ENCODE data around the gene APMAP. TPM values are rescaled to one million over a fixed set of nuclear protein-coding genes. Genes with fewer than 3 reads are reported as not detected.

The APMAP gene
- total RNA-seq, 1 experiment from 2014 or later = 75.3 TPM

GRCh38 chr20:24994186-24994465 is 1.6 kb upstream of the APMAP start:
- H3K4me3 Mint-ChIP-seq (ENCODE audit: unreplicated experiment) = peak overlapping the region; percentile 97
- intact Hi-C loops (cut with micrococcal nuclease) = loop anchor here (1.0 to 2.0 kb wide), 2 partner anchors 253 to 405 kb away; no protein-coding TSS in a partner anchor
- peaks cover 64% of the 10 kb centered on the region for H3K4me1 Mint-ChIP-seq (ENCODE audit: insufficient read depth, unreplicated experiment)
- CTCF ChIA-PET = interaction anchor here (0.6 to 8.7 kb wide), 69 partner anchors 10 to 1655 kb away, joined by 3 to 500 read pairs (median 5); partner anchors contain the start of genes ACSS1 and GINS1
- H3K27ac Mint-ChIP-seq (ENCODE audit: low read depth, unreplicated experiment) = no peak overlapping the region
- H3K27me3 Mint-ChIP-seq (ENCODE audit: insufficient read depth, unreplicated experiment) = peaks cover 11% of the 10 kb centered on the region
- POLR2A ChIA-PET = interaction anchor here (0.7 to 7.5 kb wide), 23 partner anchors 10 to 490 kb away, joined by 3 to 152 read pairs (median 4); partner anchors contain the start of genes ENTPD6, GINS1 and PYGB
- peaks cover 10% of the 10 kb centered on the region for H3K36me3 Mint-ChIP-seq (ENCODE audit: insufficient read depth, unreplicated experiment)
- no peak for TF ChIP-seq CTCF (IDR thresholded peaks at IDR 0.05; ENCODE audit: unreplicated experiment)
- no peak for DNase-seq (ENCODE audit: unreplicated experiment)
- BruUV-seq (replicated peaks) = no TSS peak
- no peaks in the 10 kb centered on the region for H3K9me3 Mint-ChIP-seq (ENCODE audit: unreplicated experiment)

- TF ChIP-seq CTCF (IDR thresholded peaks at IDR 0.05; ENCODE audit: unreplicated experiment) = peak; percentile 42
- BruUV-seq (replicated peaks) = no TSS peak
- H3K36me3 Mint-ChIP-seq (ENCODE audit: insufficient read depth, unreplicated experiment) = peaks cover 10% of the 10 kb centered on the region
- H3K9me3 Mint-ChIP-seq (ENCODE audit: unreplicated experiment) = no peaks in the 10 kb centered on the region
- H3K4me1 Mint-ChIP-seq (ENCODE audit: insufficient read depth, unreplicated experiment) = peaks cover 61% of the 10 kb centered on the region
- POLR2A ChIA-PET = interaction anchor here (0.6 to 7.5 kb wide), 43 partner anchors 10 to 1356 kb away, joined by 3 to 152 read pairs (median 4); partner anchors contain the start of genes ENTPD6, GINS1 and PYGB
- intact Hi-C loops (cut with micrococcal nuclease) = loop anchor here (1.0 to 2.0 kb wide), 2 partner anchors 253 to 406 kb away; no protein-coding TSS in a partner anchor
- CTCF ChIA-PET = interaction anchor here (0.6 to 8.7 kb wide), 67 partner anchors 9 to 1654 kb away, joined by 3 to 500 read pairs (median 5); partner anchors contain the start of genes ACSS1 and GINS1
- H3K4me3 Mint-ChIP-seq (ENCODE audit: unreplicated experiment) = peak overlapping the region; percentile 97
- peaks cover 6% of the 10 kb centered on the region for H3K27me3 Mint-ChIP-seq (ENCODE audit: insufficient read depth, unreplicated experiment)
- peak; percentile 52 for DNase-seq (ENCODE audit: unreplicated experiment)
- peak overlapping the region; percentile 97 for H3K27ac Mint-ChIP-seq (ENCODE audit: low read depth, unreplicated experiment)
Observed at GRCh38 chr20:24993337-24994185, 1.0 kb upstream of the APMAP start.

- TF ChIP-seq CTCF (IDR thresholded peaks at IDR 0.05; ENCODE audit: unreplicated experiment) = no peak
- CTCF ChIA-PET = interaction anchor here (0.6 to 2.8 kb wide), 4 partner anchors 243 to 415 kb away, joined by 3 to 18 read pairs (median 3); partner anchors contain the start of gene GINS1
- Mint-ChIP-seq H3K4me1 (ENCODE audit: insufficient read depth, unreplicated experiment) (peaks cover 63% of the 10 kb centered on the region), H3K27me3 (ENCODE audit: insufficient read depth, unreplicated experiment) (no peaks in the 10 kb centered on the region), H3K27ac (ENCODE audit: low read depth, unreplicated experiment) (peak overlapping the region; percentile 97), H3K36me3 (ENCODE audit: insufficient read depth, unreplicated experiment) (peaks cover 10% of the 10 kb centered on the region), H3K9me3 (ENCODE audit: unreplicated experiment) (no peaks in the 10 kb centered on the region), H3K4me3 (ENCODE audit: unreplicated experiment) (peak overlapping the region; percentile 97)
- intact Hi-C loops (cut with micrococcal nuclease) = no loop called here
- no TSS peak for BruUV-seq (replicated peaks)
- POLR2A ChIA-PET = interaction anchor here (0.5 to 7.5 kb wide), 23 partner anchors 9 to 1110 kb away, joined by 3 to 152 read pairs (median 6); partner anchors contain the start of genes GINS1 and PYGB
- no peak for DNase-seq (ENCODE audit: unreplicated experiment)
Observed at GRCh38 chr20:24991897-24992486, 559 bp downstream of the APMAP start.

GRCh38 chr20:24990810-24991252 is 1.7 kb downstream of the APMAP start:
- H3K27ac Mint-ChIP-seq (ENCODE audit: low read depth, unreplicated experiment) = peak overlapping the region; percentile 41

More at GRCh38 chr20:24990810-24991252, 1.7 kb downstream of the APMAP start:
- peaks cover 11% of the 10 kb centered on the region for H3K36me3 Mint-ChIP-seq (ENCODE audit: insufficient read depth, unreplicated experiment)
- peaks cover 53% of the 10 kb centered on the region for H3K4me1 Mint-ChIP-seq (ENCODE audit: insufficient read depth, unreplicated experiment)
- peak; percentile 35 for DNase-seq (ENCODE audit: unreplicated experiment)
- POLR2A ChIA-PET = interaction anchor here (0.6 to 7.5 kb wide), 10 partner anchors 32 to 414 kb away, joined by 3 to 152 read pairs (median 4); partner anchors contain the start of gene PYGB
- CTCF ChIA-PET = interaction anchor here (0.6 to 1.1 kb wide), 2 partner anchors 188 to 408 kb away, joined by 3 to 4 read pairs; no protein-coding TSS in a partner anchor
- H3K9me3 Mint-ChIP-seq (ENCODE audit: unreplicated experiment) = no peaks in the 10 kb centered on the region
- H3K4me3 Mint-ChIP-seq (ENCODE audit: unreplicated experiment) = peak overlapping the region; percentile 97
- BruUV-seq (replicated peaks) = no TSS peak
- H3K27me3 Mint-ChIP-seq (ENCODE audit: insufficient read depth, unreplicated experiment) = no peaks in the 10 kb centered on the region
- no peak for TF ChIP-seq CTCF (IDR thresholded peaks at IDR 0.05; ENCODE audit: unreplicated experiment)
- intact Hi-C loops (cut with micrococcal nuclease) = no loop called here

Measured in MCF 10A (cell line).